HG03045 (cell line): Measurements from ENCODE around the gene ADPRM.
"Not testable (repeated sequence)": the region's sequence is repeated elsewhere in the genome, so short reads cannot be mapped to it uniquely, and the experiment has no call there.

Experiments
- ATAC-seq: cut with Tn5 transposase; IDR thresholded peaks from one replicate; pipeline ENCODE4 v1.9.1; 2021; ENCODE audit warnings: mild to moderate bottlenecking, moderate library complexity; ENCODE audit not compliant: unreplicated experiment

Gene ADPRM

GRCh38 chr17:10697092-10698081 lies at the start of gene ADPRM, which contains the start of gene SCO1:
ADPRM (plus strand) TSS chr17:10697594; CDS start chr17:10704927, 7,333 bp downstream.
SCO1 (minus strand) TSS chr17:10697533; CDS start chr17:10697507, 26 bp downstream.
- peak; percentile 97 for ATAC-seq

- no peak for ATAC-seq
Measured at GRCh38 chr17:10648381-10648780, 49.0 kb upstream of the ADPRM start.

- no peak for ATAC-seq
Measured at GRCh38 chr17:10648956-10649355, 48.4 kb upstream of the ADPRM start.

GRCh38 chr17:10649602-10650001 lies 47.8 kb upstream of the ADPRM start:
- ATAC-seq = no peak

- no peak for ATAC-seq
Measured at GRCh38 chr17:10651927-10652326, 45.5 kb upstream of the ADPRM start.

GRCh38 chr17:10652984-10653659 lies 44.3 kb upstream of the ADPRM start:
- ATAC-seq = no peak

- no peak for ATAC-seq
Measured at GRCh38 chr17:10653987-10654386, 43.4 kb upstream of the ADPRM start.

GRCh38 chr17:10657148-10657547 lies 40.2 kb upstream of the ADPRM start, which contains the start of gene MYH3:
MYH3 (minus strand) TSS chr17:10657309; CDS start chr17:10655064, 2,245 bp downstream.
- no peak for ATAC-seq

- no peak for ATAC-seq
Measured at GRCh38 chr17:10657879-10658278, 39.5 kb upstream of the ADPRM start.

GRCh38 chr17:10661437-10661836 lies 36.0 kb upstream of the ADPRM start:
- no peak for ATAC-seq

- ATAC-seq = no peak
Measured at GRCh38 chr17:10663231-10663630, 34.2 kb upstream of the ADPRM start.

- ATAC-seq = no peak
Measured at GRCh38 chr17:10664571-10664970, 32.8 kb upstream of the ADPRM start.

GRCh38 chr17:10666906-10667305 lies 30.5 kb upstream of the ADPRM start:
- no peak for ATAC-seq

GRCh38 chr17:10668775-10669174 lies 28.6 kb upstream of the ADPRM start:
- no peak for ATAC-seq

GRCh38 chr17:10673312-10673711 lies 24.1 kb upstream of the ADPRM start:
- no peak for ATAC-seq

- no peak for ATAC-seq
Measured at GRCh38 chr17:10674704-10675103, 22.7 kb upstream of the ADPRM start.

- ATAC-seq = no peak
Measured at GRCh38 chr17:10681866-10682446, 15.4 kb upstream of the ADPRM start.

- ATAC-seq = no peak
Measured at GRCh38 chr17:10683853-10684252, 13.5 kb upstream of the ADPRM start.

- no peak for ATAC-seq
Measured at GRCh38 chr17:10687499-10687898, 9.9 kb upstream of the ADPRM start.

- ATAC-seq = not testable (repeated sequence)
Measured at GRCh38 chr17:10695875-10696407, 1.5 kb upstream of the ADPRM start.
